ENCODE results near the gene GID8.

DNA sequence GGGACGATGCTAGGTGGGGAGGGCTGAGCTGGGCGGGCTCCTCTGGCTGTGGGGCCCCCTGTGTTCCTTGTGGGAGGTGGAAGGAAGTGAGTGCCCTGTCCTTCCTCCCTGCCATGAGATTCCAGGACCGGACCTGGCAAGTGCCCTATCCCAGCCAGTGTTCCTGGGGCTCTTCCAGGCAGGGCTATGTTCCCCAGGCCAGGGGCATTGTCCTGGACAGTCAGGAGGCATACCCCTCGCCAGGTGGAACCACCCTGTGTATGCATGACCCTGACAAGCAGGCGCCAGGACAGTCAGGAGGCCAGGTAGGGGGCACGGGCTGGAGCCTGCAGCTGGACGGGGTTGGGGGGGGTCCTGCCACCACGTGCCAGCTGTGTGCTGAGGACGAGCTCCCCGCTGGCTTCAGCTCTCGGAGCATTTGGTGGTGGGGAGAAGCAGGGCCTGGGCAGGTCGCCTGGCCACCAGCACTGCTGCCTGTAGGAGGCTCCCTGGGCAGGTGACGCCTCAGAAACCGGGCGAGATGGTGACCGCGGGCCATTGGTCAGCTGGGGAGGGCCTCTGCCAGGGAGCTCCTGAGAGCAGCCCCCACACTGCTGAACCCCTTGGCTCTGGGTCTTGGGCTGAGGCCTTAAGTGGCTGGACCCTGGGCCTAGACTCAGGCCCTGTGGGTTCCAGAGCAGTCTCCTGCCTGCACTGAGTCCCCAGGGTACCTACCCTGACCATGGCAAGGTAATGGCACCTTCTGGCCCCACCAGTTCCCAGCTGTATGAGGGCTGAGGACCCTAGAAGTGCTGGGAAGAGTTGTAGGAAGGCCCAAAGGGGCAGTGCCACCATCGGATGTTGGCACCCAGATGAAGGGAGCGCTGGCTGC is 15.3 kb downstream of the GID8 start:
- TF ChIP-seq, protein P1, sequence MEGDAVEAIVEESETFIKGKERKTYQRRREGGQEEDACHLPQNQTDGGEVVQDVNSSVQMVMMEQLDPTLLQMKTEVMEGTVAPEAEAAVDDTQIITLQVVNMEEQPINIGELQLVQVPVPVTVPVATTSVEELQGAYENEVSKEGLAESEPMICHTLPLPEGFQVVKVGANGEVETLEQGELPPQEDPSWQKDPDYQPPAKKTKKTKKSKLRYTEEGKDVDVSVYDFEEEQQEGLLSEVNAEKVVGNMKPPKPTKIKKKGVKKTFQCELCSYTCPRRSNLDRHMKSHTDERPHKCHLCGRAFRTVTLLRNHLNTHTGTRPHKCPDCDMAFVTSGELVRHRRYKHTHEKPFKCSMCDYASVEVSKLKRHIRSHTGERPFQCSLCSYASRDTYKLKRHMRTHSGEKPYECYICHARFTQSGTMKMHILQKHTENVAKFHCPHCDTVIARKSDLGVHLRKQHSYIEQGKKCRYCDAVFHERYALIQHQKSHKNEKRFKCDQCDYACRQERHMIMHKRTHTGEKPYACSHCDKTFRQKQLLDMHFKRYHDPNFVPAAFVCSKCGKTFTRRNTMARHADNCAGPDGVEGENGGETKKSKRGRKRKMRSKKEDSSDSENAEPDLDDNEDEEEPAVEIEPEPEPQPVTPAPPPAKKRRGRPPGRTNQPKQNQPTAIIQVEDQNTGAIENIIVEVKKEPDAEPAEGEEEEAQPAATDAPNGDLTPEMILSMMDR (IDR thresholded peaks at IDR 0.05): no peak
- TF ChIP-seq EZH2 (IDR thresholded peaks at IDR 0.05; ENCODE audit: borderline replicate concordance, insufficient read depth, low read depth, low read length, poor library complexity, severe bottlenecking): no peak
